ENCODE measurements around the gene FOXP1. TPM values are rescaled to one million over a fixed set of nuclear protein-coding genes. Genes with fewer than 3 reads are reported as not detected.
A peak's percentile ranks its signal among the peaks of the same experiment; 100 is the strongest.

Gene FOXP1
- total and polyA plus RNA-seq, 12 donors, result 4.8 to 56.0 (median 43.8) TPM

DNA sequence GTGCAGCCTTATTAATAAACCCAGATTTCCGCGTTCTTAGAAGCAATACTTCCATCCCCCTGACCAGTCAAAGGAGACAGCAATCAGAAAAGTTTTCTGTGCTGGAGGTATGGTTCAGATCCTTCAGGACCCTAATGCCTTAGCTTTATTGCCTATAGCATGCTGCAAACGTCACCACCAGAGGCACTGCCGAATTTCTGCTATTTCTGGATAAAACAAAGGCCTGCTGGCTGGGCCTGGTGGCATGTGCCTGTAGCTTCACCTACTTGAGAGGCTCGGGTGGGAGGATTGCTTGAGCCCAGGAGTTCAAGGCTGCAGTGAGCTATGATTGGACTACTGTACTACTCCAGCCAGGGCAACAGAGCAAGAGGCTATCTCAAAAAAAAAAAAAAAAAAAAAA lies 407.2 kb downstream of the FOXP1 start:
- intact Hi-C loops (cut with DNase I), result no loop called here
- H3K36me3 ChIP-seq, result no peaks in the 10 kb centered on the region
- no peak overlapping the region for H3K4me3 ChIP-seq
- H3K27ac ChIP-seq, result no peak overlapping the region
- H3K9me3 ChIP-seq, result no peaks in the 10 kb centered on the region
- WGBS, 2 donors, result 95 to 97% methylated on average over 5 of the region's 5 CpGs
- no peak for DNase-seq
- H3K27me3 ChIP-seq, result no peaks in the 10 kb centered on the region
- no peak for ATAC-seq
- H3K4me1 ChIP-seq, result peaks cover 0 to 20% (median 0%) of the 10 kb centered on the region in 9 donors
- TF ChIP-seq, protein P1, sequence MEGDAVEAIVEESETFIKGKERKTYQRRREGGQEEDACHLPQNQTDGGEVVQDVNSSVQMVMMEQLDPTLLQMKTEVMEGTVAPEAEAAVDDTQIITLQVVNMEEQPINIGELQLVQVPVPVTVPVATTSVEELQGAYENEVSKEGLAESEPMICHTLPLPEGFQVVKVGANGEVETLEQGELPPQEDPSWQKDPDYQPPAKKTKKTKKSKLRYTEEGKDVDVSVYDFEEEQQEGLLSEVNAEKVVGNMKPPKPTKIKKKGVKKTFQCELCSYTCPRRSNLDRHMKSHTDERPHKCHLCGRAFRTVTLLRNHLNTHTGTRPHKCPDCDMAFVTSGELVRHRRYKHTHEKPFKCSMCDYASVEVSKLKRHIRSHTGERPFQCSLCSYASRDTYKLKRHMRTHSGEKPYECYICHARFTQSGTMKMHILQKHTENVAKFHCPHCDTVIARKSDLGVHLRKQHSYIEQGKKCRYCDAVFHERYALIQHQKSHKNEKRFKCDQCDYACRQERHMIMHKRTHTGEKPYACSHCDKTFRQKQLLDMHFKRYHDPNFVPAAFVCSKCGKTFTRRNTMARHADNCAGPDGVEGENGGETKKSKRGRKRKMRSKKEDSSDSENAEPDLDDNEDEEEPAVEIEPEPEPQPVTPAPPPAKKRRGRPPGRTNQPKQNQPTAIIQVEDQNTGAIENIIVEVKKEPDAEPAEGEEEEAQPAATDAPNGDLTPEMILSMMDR (IDR thresholded peaks at IDR 0.05), result no peak

DNA sequence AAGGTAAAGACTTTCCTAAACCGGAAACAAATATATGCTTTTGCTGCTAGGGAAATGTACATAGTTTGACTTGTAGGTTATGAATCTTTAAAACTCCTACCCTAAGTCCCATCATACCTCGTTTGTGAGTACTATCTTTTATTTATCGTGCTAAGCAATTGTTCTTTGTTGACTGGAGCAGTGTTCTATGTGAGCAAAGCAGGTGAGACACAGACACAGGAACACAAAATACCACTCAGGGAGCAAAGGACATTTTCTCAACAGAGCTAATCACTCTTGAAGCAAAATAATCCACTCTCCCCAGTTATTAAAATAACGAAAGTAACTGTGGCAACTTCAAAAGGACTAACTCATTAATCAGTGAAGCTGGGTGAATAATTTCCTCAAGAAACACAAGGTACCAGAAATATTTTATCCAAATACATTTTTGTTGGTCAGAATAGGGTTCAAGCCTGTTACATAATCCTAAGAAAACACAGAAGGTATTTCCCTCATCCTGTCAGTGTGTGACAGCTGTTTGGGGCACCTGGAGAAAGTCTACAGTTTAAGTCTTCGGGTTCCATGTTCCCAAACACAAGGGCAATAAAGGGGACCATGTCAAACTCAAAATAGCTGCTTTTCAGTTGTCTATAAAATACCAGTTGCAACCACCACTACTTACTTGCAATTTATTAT lies 407.7 kb downstream of the FOXP1 start:
- no peak for DNase-seq
- Histone ChIP-seq H3K4me1 (peaks cover 0 to 20% (median 0%) of the 10 kb centered on the region in 9 donors), H3K27ac (no peak overlapping the region), H3K9me3 (no peaks in the 10 kb centered on the region), H3K27me3 (no peaks in the 10 kb centered on the region), H3K36me3 (no peaks in the 10 kb centered on the region), H3K4me3 (no peak overlapping the region)
- TF ChIP-seq, protein P1 (IDR thresholded peaks at IDR 0.05), result no peak
- ATAC-seq, result no peak
- intact Hi-C loops (cut with DNase I), result no loop called here
- 94 to 95% methylated on average over 5 of the region's 5 CpGs for WGBS, 2 donors

DNA sequence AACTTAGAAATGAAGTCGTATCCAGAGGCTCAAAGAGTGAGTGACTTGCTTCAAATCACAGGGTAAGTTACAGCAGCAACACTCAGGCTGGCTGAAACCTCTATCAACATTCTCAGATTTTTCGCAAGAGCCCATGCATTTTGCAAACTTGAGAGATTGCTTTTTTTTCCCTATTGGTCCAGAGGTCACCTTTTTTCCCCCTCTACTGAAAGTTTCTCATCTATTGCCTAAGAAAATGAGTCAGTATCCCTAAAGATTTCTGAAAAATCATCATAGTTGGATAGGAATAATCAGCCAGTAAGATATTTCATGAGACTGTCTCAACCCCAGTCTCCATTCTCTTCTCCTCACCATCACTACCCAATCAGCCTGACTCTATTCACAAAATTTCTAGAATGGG lies 410.6 kb downstream of the FOXP1 start:
- WGBS, 2 donors, result 85 to 88% methylated on average over 2 of the region's 2 CpGs
- peaks cover 0 to 24% (median 0%) of the 10 kb centered on the region in 9 donors for H3K4me1 ChIP-seq
- TF ChIP-seq, protein P1 (IDR thresholded peaks at IDR 0.05), result no peak
- ATAC-seq (peak in 2 of 8 donors; percentile 44 to 82), DNase-seq (no peak)
- H3K4me3 ChIP-seq, result no peak overlapping the region
- H3K36me3 ChIP-seq, result no peaks in the 10 kb centered on the region
- intact Hi-C loops (cut with DNase I), result no loop called here
- H3K27me3 ChIP-seq, result no peaks in the 10 kb centered on the region
- H3K27ac ChIP-seq, result peak overlapping the region in 1 of 10 donors; percentile 72
- H3K9me3 ChIP-seq, result no peaks in the 10 kb centered on the region

DNA sequence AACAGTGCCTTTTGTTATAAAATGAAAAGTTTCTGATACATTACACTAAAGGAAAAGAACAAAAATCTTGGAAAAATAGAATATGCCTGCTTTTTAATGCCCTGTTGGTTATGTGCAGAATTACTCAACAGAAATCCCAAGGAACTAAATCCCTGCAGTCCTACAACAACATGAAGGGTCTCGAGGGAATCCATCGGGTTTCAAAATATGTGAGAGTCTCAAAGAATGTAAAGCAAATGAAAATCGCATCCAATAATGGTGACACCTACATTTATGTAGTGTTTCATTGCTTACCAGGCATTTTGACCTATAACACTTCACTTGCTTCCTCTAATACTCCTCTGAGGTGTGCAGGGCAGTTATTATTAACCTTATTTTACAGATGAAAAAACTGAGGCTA lies 411.3 kb downstream of the FOXP1 start:
- peaks cover 0 to 24% (median 0%) of the 10 kb centered on the region in 9 donors for H3K4me1 ChIP-seq
- WGBS, 2 donors, result 79% methylated on average over 3 of the region's 3 CpGs
- TF ChIP-seq, protein P1 (IDR thresholded peaks at IDR 0.05), result no peak
- H3K27ac ChIP-seq, result peak overlapping the region in 1 of 10 donors; percentile 72
- no peaks in the 10 kb centered on the region for H3K27me3 ChIP-seq
- no peak overlapping the region for H3K4me3 ChIP-seq
- ATAC-seq, result no peak
- intact Hi-C loops (cut with DNase I), result no loop called here
- H3K9me3 ChIP-seq, result no peaks in the 10 kb centered on the region
- H3K36me3 ChIP-seq, result no peaks in the 10 kb centered on the region
- DNase-seq, result no peak

Data from heart right ventricle (tissue), 16 donors.